Measurements from ENCODE around the gene MAP3K8.
"Not testable (repeated sequence)": the region's sequence is repeated elsewhere in the genome, so short reads cannot be mapped to it uniquely, and the experiment has no call there.

MAP3K8 gene

GRCh38 chr10:30447125-30447799 is 13.3 kb downstream of the MAP3K8 start:
- no peak for DNase-seq (ENCODE audit: low read depth in 2 of 2)

GRCh38 chr10:30448092-30448491 is 14.1 kb downstream of the MAP3K8 start:
- no peak for DNase-seq (ENCODE audit: low read depth in 2 of 2)

- DNase-seq (ENCODE audit: low read depth in 2 of 2): no peak
Observed at GRCh38 chr10:30453764-30454527, 20.0 kb downstream of the MAP3K8 start.

- no peak for DNase-seq (ENCODE audit: low read depth in 2 of 2)
Observed at GRCh38 chr10:30454744-30455510, 20.9 kb downstream of the MAP3K8 start.

- DNase-seq (ENCODE audit: low read depth in 2 of 2): no peak
Observed at GRCh38 chr10:30455816-30456215, 21.8 kb downstream of the MAP3K8 start.

- no peak for DNase-seq (ENCODE audit: low read depth in 2 of 2)
Observed at GRCh38 chr10:30456266-30456665, 22.3 kb downstream of the MAP3K8 start.

GRCh38 chr10:30459283-30459682 is 25.3 kb downstream of the MAP3K8 start:
- no peak for DNase-seq (ENCODE audit: low read depth in 2 of 2)

- DNase-seq (ENCODE audit: low read depth in 2 of 2): no peak
Observed at GRCh38 chr10:30460121-30460520, 26.1 kb downstream of the MAP3K8 start.

- DNase-seq (ENCODE audit: low read depth in 2 of 2): no peak
Observed at GRCh38 chr10:30462513-30462912, 28.5 kb downstream of the MAP3K8 start.

GRCh38 chr10:30463944-30464451 is 30.0 kb downstream of the MAP3K8 start:
- no peak for DNase-seq (ENCODE audit: low read depth in 2 of 2)

GRCh38 chr10:30464675-30465074 is 30.7 kb downstream of the MAP3K8 start:
- no peak for DNase-seq (ENCODE audit: low read depth in 2 of 2)

- DNase-seq (ENCODE audit: low read depth in 2 of 2): no peak
Observed at GRCh38 chr10:30466445-30466844, 32.5 kb downstream of the MAP3K8 start.

- DNase-seq (ENCODE audit: low read depth in 2 of 2): no peak
Observed at GRCh38 chr10:30467651-30468338, 33.8 kb downstream of the MAP3K8 start.

GRCh38 chr10:30472414-30473155 is 38.6 kb downstream of the MAP3K8 start:
- no peak for DNase-seq (ENCODE audit: low read depth in 2 of 2)

GRCh38 chr10:30475515-30475914 is 41.5 kb downstream of the MAP3K8 start:
- DNase-seq (ENCODE audit: low read depth in 2 of 2): not testable (repeated sequence)

- no peak for DNase-seq (ENCODE audit: low read depth in 2 of 2)
Observed at GRCh38 chr10:30476511-30477155, 42.6 kb downstream of the MAP3K8 start.

GRCh38 chr10:30479513-30479912 is 45.5 kb downstream of the MAP3K8 start:
- not testable (repeated sequence) for DNase-seq (ENCODE audit: low read depth in 2 of 2)

GRCh38 chr10:30481603-30482002 is 47.6 kb downstream of the MAP3K8 start:
- no peak for DNase-seq (ENCODE audit: low read depth in 2 of 2)

GRCh38 chr10:30488316-30488715 is 54.3 kb downstream of the MAP3K8 start:
- DNase-seq (ENCODE audit: low read depth in 2 of 2): no peak

- no peak for DNase-seq (ENCODE audit: low read depth in 2 of 2)
Observed at GRCh38 chr10:30489346-30489745, 55.4 kb downstream of the MAP3K8 start.

Data from activated CD4-positive, alpha-beta T cell treated with anti-CD3 and anti-CD28 coated beads for 24 hours (primary cell).